Superior temporal gyrus (tissue), 1 donor: ENCODE data around the gene FAM131A.
"Not testable (repeated sequence)": the region's sequence is repeated elsewhere in the genome, so short reads cannot be mapped to it uniquely, and the experiment has no call there.

Experiments
- DNase-seq: peaks from one replicate; pipeline ENCODE4 v3.0.0-alpha.2; 2016; ENCODE audit errors: extremely low spot score

FAM131A gene

DNA sequence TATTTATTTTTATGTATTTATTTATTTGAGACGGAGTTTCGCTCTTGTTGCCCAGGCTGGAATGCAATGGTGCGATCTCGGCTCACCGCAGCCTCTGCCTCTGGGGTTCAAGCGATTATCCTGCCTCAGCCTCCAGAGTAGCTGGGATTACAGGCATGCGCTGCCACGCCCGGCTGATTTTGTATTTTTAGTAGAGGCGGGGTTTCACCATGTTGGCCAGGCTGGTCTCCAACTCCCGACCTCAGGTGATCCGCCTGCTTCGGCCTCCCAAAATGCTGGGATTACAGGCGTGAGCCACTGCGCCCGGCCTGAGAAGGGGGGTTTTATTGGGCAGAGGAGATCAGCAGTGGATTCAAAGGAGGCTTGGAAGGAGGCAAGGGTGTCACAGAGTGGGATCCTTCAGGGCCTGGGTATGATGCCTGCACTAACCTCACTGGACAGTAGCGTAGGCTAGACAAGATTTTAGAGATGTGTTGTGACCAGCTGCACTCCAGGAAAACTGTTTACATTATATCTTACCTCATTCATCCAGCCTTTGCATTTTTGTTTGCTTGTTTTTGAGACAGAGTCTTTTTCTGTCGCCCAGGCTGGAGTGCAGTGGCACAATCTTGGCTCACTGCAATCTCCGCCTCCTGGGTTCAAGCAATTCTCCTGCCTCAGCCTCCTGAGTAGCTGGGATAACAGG, 2.2 kb downstream of the FAM131A start:
- not testable (repeated sequence) for DNase-seq

GRCh38 chr3:184341925-184342324, 4.5 kb downstream of the FAM131A start:
- no peak for DNase-seq

GRCh38 chr3:184343200-184343876, 5.9 kb downstream of the FAM131A start:
- DNase-seq: no peak

DNA sequence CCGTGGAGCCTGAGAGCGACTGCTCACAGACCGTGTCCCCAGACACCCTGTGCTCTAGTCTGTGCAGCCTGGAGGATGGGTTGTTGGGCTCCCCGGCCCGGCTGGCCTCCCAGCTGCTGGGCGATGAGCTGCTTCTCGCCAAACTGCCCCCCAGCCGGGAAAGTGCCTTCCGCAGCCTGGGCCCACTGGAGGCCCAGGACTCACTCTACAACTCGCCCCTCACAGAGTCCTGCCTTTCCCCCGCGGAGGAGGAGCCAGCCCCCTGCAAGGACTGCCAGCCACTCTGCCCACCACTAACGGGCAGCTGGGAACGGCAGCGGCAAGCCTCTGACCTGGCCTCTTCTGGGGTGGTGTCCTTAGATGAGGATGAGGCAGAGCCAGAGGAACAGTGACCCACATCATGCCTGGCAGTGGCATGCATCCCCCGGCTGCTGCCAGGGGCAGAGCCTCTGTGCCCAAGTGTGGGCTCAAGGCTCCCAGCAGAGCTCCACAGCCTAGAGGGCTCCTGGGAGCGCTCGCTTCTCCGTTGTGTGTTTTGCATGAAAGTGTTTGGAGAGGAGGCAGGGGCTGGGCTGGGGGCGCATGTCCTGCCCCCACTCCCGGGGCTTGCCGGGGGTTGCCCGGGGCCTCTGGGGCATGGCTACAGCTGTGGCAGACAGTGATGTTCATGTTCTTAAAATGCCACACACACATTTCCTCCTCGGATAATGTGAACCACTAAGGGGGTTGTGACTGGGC, 7.3 kb downstream of the FAM131A start:
- DNase-seq: no peak

DNA sequence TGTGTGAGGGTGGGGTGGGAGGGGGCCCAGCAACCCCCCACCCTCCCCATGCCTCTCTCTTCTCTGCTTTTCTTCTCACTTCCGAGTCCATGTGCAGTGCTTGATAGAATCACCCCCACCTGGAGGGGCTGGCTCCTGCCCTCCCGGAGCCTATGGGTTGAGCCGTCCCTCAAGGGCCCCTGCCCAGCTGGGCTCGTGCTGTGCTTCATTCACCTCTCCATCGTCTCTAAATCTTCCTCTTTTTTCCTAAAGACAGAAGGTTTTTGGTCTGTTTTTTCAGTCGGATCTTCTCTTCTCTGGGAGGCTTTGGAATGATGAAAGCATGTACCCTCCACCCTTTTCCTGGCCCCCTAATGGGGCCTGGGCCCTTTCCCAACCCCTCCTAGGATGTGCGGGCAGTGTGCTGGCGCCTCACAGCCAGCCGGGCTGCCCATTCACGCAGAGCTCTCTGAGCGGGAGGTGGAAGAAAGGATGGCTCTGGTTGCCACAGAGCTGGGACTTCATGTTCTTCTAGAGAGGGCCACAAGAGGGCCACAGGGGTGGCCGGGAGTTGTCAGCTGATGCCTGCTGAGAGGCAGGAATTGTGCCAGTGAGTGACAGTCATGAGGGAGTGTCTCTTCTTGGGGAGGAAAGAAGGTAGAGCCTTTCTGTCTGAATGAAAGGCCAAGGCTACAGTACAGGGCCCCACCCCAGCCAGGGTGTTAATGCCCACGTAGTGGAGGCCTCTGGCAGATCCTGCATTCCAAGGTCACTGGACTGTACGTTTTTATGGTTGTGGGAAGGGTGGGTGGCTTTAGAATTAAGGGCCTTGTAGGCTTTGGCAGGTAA, 8.1 kb downstream of the FAM131A start:
- peak; percentile 97 for DNase-seq

- no peak for DNase-seq
Observed at GRCh38 chr3:184346480-184347190, 9.2 kb downstream of the FAM131A start.

- no peak for DNase-seq
Observed at GRCh38 chr3:184347321-184348056, 10.1 kb downstream of the FAM131A start.

- no peak for DNase-seq
Observed at GRCh38 chr3:184348057-184348382, 10.6 kb downstream of the FAM131A start.

- no peak for DNase-seq
Observed at GRCh38 chr3:184349563-184350470, 12.4 kb downstream of the FAM131A start.

DNA sequence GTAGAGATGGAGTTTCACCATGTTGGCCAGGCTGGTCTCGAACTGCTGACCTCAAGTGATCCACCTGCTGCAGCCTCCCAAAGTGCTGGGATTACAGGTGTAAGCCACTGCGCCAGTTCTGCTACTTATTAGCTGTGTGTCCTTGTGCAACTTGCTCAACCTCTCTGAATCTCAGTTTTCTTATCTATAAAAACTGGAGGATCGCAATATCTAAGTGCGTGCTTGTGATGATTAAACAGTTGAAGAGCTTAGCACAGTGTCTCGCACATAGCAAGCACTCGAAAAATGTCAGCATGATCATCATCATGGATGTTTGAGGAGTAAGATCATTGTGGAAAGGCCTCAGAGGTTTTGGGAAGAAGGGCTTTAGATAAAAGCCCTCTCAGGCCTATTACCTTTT, 13.2 kb downstream of the FAM131A start:
- DNase-seq: no peak

DNA sequence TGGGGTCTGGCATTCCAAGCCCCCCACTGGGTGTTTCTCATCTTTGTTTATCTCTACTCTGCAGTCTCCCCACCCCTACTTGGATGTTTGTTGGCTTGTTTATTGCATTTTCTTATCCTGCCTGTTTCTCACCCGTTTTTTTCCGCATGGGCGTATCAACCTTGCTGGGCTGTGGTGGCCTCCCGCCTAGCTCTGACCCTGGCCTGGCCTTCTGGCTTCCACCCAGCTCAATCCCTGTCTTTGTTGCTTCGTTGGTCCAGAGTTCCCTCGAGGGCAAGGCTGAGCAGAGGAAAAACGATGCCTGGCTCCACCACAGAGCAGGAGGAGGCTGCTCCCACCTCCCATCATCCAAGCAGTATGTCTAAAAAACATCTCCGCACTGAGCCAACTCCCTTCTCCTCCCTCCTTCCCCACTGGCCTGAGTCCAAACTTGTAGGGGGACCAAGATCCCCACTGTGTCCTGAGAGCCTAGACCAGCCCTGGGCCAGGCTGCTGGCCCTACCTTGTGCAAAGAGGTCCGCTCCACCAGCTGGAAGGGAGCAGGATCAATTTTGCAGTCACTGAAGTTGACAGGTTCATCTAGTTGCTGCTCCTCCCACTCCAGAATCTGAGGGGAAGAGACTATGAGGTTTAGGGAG, 14.2 kb downstream of the FAM131A start:
- DNase-seq: no peak

GRCh38 chr3:184352149-184352785, 14.9 kb downstream of the FAM131A start:
- no peak for DNase-seq

GRCh38 chr3:184352897-184353545, 15.6 kb downstream of the FAM131A start:
- no peak for DNase-seq

- DNase-seq: no peak
Observed at GRCh38 chr3:184353546-184353941, 16.1 kb downstream of the FAM131A start.

- no peak for DNase-seq
Observed at GRCh38 chr3:184354121-184354728, 16.8 kb downstream of the FAM131A start.

DNA sequence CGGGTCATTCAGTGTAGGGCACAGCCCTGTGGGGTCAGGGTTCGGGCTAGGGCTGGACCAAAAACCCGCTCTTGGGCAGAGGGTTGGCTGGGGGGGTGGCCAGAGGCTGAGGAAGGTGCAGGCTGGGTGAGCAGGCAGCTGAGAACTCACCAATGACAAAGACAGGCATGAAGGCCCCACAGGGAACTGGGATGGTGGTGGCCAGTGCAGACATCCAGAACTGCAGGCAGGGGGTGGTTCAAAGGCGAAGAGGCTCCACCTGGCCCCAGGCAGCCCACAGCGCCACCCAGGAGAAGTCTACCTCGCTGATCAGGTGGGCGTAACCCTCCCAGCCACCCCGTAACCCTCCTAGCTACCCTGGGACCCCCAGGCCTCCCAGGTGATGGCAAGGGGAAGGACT, 17.4 kb downstream of the FAM131A start:
- no peak for DNase-seq

DNA sequence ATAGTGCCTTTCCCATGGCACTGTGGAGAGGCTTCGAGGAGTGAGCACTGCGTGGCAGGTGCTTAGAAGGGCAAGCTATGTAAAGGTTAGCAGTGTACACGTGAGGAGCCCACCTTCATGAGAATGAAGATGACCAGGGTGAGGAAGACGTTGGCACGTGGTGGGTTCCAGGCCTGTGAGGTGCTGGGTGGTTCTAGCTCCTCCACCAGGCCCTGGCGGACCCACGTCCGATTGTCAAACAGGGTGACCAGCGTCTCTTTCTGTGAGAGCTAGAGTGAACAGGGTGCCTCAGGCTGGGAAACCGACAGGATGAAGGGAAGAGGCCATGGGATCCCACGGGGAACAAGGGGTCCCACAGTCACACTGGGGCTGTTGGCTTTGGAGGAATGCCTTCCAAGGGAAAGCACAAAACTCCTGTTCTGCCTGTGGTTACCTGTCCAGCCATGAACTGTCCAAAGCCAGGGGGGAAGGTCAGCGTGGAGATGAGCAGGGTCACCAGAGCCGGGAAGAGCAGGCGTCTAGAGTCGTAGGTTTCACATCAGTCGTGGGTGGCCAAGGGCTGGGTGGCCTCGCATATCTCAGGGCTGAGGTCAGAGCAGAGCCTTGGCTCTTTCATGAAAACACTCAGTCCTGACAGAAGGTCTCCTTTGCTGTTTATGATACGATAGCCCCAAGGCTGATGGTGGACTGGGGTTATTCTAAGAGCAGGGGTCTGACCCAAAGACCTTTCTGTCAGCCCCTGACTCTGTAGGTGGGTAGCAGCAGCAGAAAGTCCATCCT, 18.1 kb downstream of the FAM131A start:
- DNase-seq: no peak
